Neuron (in vitro differentiated cells): ENCODE data around the gene PRRC2B.
"Not testable (repeated sequence)": the region's sequence is repeated elsewhere in the genome, so short reads cannot be mapped to it uniquely, and the experiment has no call there.

Experiments
- H2AFZ ChIP-seq: one replicate; pipeline ENCODE4 v1.6.1; 2013; ENCODE audit warnings: low read depth, mild to moderate bottlenecking, inconsistent platforms, low read length, moderate library complexity
- H3K27me3 ChIP-seq: one replicate; pipeline ENCODE4 v1.6.1; 2013; ENCODE audit warnings: low read length; ENCODE audit not compliant: insufficient read depth
- H3K36me3 ChIP-seq: one replicate; pipeline ENCODE4 v1.6.1; 2013; ENCODE audit warnings: low read length; ENCODE audit not compliant: insufficient read depth
- H3K4me1 ChIP-seq: one replicate; pipeline ENCODE4 v1.6.1; 2013; ENCODE audit warnings: low read length; ENCODE audit not compliant: insufficient read depth
- H3K4me3 ChIP-seq: 2 replicates; pipeline ENCODE4 v1.5.1; 2013; ENCODE audit warnings: mild to moderate bottlenecking, low read length, moderate library complexity
- H3K9me3 ChIP-seq: one replicate; pipeline ENCODE4 v1.6.1; 2013; ENCODE audit warnings: low read length

PRRC2B gene

DNA sequence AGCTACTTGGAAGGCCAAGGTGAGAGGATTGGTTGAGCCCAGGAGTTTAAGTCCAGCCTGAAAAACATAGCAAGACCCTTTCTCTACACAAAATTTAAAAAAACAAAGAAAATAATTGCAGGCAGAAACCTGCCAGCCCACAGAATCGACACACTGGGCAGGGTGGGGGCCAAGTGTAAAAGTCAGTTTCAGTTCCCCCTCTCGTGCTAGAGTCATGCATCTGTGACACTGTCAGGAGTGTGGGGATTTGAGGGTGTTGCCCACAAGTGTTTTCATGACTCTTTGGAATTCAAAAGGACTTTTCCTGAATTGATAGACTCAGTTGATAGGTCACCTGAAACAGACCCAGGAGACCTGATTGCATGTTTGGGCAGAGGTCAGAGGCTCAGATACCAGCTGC is 47.6 kb downstream of the PRRC2B start:
- Histone ChIP-seq H3K27me3 (no peaks in the 10 kb centered on the region), H3K36me3 (peaks cover 90% of the 10 kb centered on the region)

DNA sequence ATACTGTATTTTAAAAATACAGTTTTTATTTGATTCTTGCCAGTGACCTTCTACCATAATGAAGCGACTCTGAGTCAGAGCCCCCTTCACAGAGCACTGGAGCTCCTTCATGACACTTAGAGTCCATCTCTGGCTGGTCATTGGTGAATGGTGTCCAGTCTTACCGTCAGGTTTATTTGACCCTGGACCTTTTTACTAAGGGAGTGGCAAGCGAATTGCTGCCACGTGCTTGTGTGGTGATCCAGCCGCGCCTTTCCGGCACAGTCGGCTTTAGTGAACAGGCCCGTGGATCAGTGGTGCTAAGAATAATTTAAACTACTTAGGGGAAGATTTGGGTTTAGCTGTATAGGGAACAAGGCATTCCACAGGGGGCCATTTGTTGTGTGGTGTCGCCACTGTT is 48.5 kb downstream of the PRRC2B start:
- Histone ChIP-seq H2AFZ (no peak overlapping the region), H3K36me3 (peaks cover 90% of the 10 kb centered on the region), H3K4me3 (no peak overlapping the region), H3K27me3 (no peaks in the 10 kb centered on the region), H3K9me3 (no peaks in the 10 kb centered on the region), H3K4me1 (peaks cover 2% of the 10 kb centered on the region)

More for the DNA sequence above, 47.6 kb downstream of the PRRC2B start:
- Histone ChIP-seq H2AFZ (no peak overlapping the region), H3K4me3 (no peak overlapping the region), H3K9me3 (no peaks in the 10 kb centered on the region), H3K4me1 (peaks cover 11% of the 10 kb centered on the region)

DNA sequence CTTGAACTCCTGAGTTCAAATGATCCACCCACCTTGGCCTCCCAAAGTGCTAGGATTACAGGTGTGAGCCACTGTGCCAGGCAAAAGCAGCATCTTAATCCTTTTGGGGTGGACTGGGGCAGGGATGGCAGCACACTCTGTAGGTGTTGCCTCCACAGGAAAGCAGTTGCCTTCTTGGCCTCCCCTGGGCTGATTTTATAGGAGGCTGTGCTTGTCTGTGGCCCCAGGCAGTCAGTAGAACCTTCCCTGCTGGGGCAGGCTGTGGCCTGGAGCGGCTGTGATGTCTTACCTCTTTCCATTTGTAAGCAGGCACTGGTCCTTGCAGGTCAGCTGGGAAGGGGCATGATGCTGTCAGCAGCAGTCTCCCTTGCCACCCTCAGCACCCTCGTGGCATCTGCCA is 49.8 kb downstream of the PRRC2B start:
- H3K4me1 ChIP-seq = no peaks in the 10 kb centered on the region
- peaks cover 87% of the 10 kb centered on the region for H3K36me3 ChIP-seq
- H3K27me3 ChIP-seq = no peaks in the 10 kb centered on the region
- H3K9me3 ChIP-seq = no peaks in the 10 kb centered on the region
- H2AFZ ChIP-seq = no peak overlapping the region
- no peak overlapping the region for H3K4me3 ChIP-seq

DNA sequence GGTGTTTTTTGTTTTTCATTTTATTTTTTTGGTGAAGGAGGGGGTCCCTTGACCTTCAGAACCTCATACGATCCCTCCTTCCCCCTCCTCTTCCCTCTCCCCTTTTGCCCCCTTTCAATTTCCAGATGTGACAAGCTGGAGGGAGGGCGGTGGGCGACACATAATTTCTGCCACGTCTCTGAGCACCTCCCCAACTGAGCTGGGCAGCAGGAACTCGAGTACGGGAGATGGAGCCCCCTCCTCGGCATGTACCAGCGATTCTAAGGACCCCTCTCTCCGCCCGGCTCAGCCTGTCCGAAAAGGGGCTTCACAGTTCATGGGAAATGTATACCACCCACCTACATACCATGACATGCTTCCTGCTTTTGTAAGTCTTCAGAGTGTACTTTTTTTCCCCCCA is 52.4 kb downstream of the PRRC2B start:
- Histone ChIP-seq H2AFZ (no peak overlapping the region), H3K9me3 (no peaks in the 10 kb centered on the region), H3K36me3 (peaks cover 87% of the 10 kb centered on the region), H3K4me1 (no peaks in the 10 kb centered on the region), H3K27me3 (no peaks in the 10 kb centered on the region), H3K4me3 (no peak overlapping the region)

DNA sequence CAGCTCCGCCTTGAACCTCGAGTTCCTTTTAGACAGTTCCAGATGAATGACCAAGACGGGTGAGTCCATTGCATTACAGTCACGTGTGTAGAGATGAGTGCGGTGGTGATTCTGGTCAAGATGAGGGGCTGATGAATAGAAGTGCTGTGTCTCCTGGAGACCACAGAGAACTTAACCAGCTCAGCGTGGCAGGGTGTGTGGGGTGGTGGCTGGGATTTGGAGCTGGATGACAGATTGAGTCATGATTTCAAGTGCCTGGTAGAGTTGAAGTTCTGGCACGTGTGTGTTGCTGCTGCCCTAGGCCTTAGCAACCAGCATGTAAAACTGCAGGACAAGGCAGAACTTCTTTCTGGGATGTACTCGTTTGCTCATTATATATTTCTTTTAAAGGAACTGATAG is 53.3 kb downstream of the PRRC2B start:
- Histone ChIP-seq H3K9me3 (no peaks in the 10 kb centered on the region), H3K27me3 (no peaks in the 10 kb centered on the region), H3K4me3 (no peak overlapping the region), H3K36me3 (peaks cover 86% of the 10 kb centered on the region), H2AFZ (no peak overlapping the region), H3K4me1 (no peaks in the 10 kb centered on the region)

DNA sequence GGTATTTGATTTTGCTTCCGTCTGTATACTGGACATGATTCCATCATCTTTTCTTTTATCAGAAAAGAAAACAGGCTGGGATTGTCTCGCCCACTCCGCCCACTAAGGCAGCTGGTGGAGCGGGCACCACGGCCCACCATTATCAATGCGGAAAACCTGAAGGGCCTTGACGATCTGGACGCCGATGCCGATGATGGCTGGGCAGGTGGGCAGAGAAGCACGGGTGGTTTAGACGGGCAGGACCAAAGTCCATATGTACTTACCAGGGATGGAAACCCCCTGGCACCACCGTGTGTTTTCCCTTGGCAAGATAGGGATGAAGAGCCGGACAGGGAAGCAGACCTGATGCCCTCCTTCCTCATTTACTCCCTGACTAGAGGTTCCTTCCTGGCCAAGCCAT is 53.7 kb downstream of the PRRC2B start:
- Histone ChIP-seq H3K9me3 (no peaks in the 10 kb centered on the region), H3K36me3 (peaks cover 86% of the 10 kb centered on the region), H3K4me1 (no peaks in the 10 kb centered on the region), H2AFZ (no peak overlapping the region), H3K27me3 (no peaks in the 10 kb centered on the region), H3K4me3 (no peak overlapping the region)

DNA sequence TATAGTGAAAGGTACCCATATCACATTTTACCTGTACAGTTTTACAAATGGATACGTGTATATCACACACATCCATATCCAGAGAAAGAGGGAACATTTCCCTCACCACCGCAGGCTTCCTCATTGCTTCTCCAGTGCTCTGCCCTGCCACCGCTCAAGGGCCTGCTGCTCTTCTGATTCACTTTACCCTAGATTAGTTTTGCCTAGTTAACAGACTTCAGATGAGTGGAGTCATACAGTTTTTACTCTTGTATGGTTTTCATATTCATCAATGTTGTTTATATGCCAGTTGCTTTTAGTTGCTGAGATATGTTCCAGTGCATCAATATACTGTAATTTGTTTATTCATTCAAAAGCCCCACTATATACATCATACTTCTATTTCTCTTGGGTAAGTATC is 54.9 kb downstream of the PRRC2B start:
- no peaks in the 10 kb centered on the region for H3K4me1 ChIP-seq
- H3K4me3 ChIP-seq = no peak overlapping the region
- H3K36me3 ChIP-seq = peaks cover 89% of the 10 kb centered on the region
- H3K27me3 ChIP-seq = no peaks in the 10 kb centered on the region
- no peak overlapping the region for H2AFZ ChIP-seq
- no peaks in the 10 kb centered on the region for H3K9me3 ChIP-seq

DNA sequence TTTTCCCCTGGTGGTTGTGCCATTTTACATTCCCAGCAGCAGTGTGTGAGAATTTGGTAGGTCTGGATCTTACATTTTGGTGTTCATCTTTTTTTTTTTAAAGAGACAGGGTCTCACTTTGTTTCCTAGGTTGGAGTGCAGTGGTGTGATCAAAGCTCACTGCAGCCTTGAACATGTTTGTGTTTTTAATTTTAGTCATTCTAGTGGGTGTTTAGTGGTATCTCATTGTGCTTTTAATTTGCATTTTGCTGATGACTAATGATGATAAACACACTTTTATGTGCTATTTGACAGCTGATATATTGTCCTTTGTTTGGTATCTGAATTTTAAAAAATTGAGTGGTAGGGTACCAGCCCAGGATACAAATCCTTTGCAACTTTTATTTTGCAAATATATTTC is 55.4 kb downstream of the PRRC2B start:
- Histone ChIP-seq H3K4me3 (no peak overlapping the region), H3K36me3 (peaks cover 89% of the 10 kb centered on the region), H3K27me3 (no peaks in the 10 kb centered on the region), H3K4me1 (no peaks in the 10 kb centered on the region), H2AFZ (no peak overlapping the region), H3K9me3 (no peaks in the 10 kb centered on the region)

DNA sequence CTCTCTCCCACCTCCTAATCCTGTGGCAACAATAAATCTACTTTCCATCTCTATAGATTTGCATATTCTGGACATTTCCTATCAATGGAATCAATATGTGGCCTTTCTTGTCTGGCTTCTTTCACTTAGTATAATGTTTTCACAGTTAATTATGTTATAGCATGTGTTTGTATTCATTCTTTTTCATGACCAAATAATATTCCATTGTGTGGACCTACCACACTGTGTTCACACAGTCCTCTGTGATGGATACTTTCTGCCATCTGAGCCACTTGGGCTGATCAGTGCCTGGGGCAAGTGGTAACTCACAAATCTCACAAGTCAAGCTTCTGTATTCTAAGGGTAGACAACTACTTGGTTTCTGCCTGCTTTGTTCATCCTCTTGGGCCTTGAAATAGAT is 60.1 kb downstream of the PRRC2B start:
- H3K4me1 ChIP-seq = no peaks in the 10 kb centered on the region
- H2AFZ ChIP-seq = no peak overlapping the region
- H3K27me3 ChIP-seq = no peaks in the 10 kb centered on the region
- peaks cover 83% of the 10 kb centered on the region for H3K36me3 ChIP-seq
- no peaks in the 10 kb centered on the region for H3K9me3 ChIP-seq
- no peak overlapping the region for H3K4me3 ChIP-seq

DNA sequence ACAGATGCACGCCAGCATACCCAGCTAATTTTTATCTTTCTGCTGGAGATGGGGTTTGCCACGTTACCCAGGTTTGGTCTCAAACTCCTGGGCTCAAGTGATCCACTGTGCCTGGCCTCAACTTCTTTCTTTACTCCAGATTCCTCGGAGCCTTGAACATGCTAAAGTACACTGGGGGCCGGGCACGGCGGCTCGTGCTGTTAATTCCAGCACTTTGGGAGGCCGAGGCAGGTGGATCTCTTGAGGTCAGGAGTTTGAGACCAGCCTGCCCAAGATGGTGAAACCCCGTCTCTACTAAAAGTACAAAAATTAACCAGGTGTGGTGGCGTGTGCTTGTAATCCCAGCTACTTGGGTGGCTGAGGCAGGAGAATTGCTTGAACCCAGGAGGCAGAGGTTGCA is 61.8 kb downstream of the PRRC2B start:
- not testable (repeated sequence) for H3K4me3 ChIP-seq, H3K27me3 ChIP-seq
- peaks cover 83% of the 10 kb centered on the region for H3K36me3 ChIP-seq

DNA sequence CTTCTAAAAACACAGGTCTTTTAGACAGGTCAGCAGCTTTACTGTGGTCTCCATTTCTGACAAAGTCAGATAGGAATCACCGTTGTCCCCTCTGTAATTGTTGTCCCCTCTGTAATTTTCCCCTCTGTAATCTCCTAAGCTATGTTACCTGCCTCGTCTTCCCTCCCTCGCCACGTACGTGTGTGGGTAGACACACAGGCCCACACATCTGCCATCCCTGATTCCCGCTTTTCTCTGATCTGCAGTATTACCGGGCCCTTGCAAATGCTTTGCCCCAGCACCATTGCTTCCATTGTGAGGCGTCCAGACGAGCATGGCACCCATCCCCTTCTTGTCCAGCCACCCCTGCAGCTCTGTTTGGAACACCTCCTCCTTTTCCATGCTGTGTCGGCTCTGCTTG is 63.9 kb downstream of the PRRC2B start:
- Histone ChIP-seq H3K4me3 (no peak overlapping the region), H3K27me3 (no peaks in the 10 kb centered on the region), H3K36me3 (peaks cover 80% of the 10 kb centered on the region), H3K9me3 (no peaks in the 10 kb centered on the region), H2AFZ (no peak overlapping the region), H3K4me1 (no peaks in the 10 kb centered on the region)

More for the DNA sequence above, 61.8 kb downstream of the PRRC2B start:
- H3K9me3 ChIP-seq, H3K4me1 ChIP-seq, H2AFZ ChIP-seq: not testable (repeated sequence)

DNA sequence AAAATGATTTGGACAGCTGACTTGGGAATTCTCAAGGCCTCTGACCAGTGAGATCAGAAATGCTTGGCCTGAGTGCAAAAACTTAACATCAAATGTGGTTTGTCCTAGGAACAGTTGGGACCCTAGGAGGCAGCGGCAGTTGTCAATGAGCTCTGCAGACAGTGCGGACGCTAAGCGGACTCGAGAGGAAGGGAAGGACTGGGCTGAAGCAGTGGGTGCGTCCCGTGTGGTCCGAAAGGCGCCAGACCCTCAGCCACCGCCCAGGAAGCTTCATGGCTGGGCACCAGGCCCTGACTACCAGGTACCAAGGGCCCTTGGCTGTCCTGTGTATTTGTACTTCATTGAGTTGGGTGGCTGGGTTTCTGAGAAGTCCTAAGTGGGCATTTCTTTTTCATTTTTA is 65.2 kb downstream of the PRRC2B start:
- no peaks in the 10 kb centered on the region for H3K4me1 ChIP-seq
- H2AFZ ChIP-seq = no peak overlapping the region
- peaks cover 82% of the 10 kb centered on the region for H3K36me3 ChIP-seq
- H3K4me3 ChIP-seq = no peak overlapping the region
- H3K9me3 ChIP-seq = no peaks in the 10 kb centered on the region
- no peaks in the 10 kb centered on the region for H3K27me3 ChIP-seq

DNA sequence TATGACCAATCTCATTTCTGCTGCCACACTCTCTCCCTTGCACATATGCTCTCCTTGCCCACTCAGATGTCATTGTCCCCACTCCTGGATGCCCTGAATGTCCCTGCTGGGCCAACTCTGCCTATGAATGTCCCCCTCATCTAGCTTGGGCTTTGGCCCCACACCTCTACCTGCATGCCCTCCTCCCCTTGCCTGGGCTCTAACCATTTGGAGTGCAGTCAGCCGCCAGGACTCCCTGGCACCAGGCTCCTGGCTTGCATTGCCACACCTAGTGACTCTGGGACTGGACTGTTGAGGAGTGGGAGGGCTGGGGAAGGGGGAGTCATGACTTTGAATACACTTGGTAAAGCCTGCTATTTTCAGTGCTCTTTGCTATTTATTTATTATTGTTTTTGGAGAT is 67.3 kb downstream of the PRRC2B start:
- Histone ChIP-seq H2AFZ (no peak overlapping the region), H3K27me3 (no peaks in the 10 kb centered on the region), H3K36me3 (peaks cover 88% of the 10 kb centered on the region), H3K4me1 (no peaks in the 10 kb centered on the region), H3K4me3 (no peak overlapping the region), H3K9me3 (no peaks in the 10 kb centered on the region)

DNA sequence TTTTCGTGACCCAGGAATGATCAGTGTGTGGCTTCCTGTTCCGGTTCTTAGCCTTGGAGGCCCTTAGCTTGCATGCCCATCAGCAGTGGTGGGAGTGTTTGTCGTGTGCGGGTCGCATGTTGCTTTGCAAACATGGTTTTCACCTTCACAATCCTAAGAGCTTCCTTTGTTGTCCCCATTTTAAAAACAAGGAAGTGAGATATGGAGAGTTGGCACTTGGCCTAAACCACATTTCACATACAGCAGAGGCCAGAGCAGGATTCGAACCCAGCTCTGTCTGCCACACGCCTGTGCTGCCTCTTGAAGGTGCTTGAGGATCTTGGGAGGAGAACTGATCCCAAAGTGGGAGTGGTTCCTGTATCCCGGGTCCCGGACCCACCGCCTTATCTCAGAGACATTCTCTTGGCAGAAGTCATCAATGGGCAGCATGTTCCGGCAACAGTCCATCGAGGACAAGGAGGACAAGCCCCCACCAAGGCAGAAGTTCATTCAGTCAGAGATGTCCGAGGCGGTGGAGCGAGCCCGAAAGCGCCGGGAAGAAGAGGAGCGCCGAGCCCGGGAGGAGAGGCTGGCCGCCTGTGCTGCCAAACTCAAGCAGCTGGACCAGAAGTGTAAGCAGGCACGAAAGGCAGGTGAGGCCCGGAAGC is 70.6 kb downstream of the PRRC2B start:
- no peak overlapping the region for H3K4me3 ChIP-seq
- peaks cover 88% of the 10 kb centered on the region for H3K36me3 ChIP-seq
- H2AFZ ChIP-seq = no peak overlapping the region
- H3K27me3 ChIP-seq = no peaks in the 10 kb centered on the region
- H3K4me1 ChIP-seq = no peaks in the 10 kb centered on the region
- no peaks in the 10 kb centered on the region for H3K9me3 ChIP-seq
